ENCODE data around the gene TUBA1B.
"Not testable (repeated sequence)": the region's sequence is repeated elsewhere in the genome, so short reads cannot be mapped to it uniquely, and the experiment has no call there.

Gene TUBA1B

GRCh38 chr12:49138587-49138986 lies 7.4 kb upstream of the TUBA1B start:
- H2BK15ac ChIP-seq (ENCODE audit: low read depth, poor library complexity, severe bottlenecking): no peak overlapping the region
- no peak overlapping the region for H3K27ac ChIP-seq (ENCODE audit: low read length, poor library complexity, severe bottlenecking)
- no peak overlapping the region for H2AFZ ChIP-seq (ENCODE audit: low read depth, low read length)
- H2BK5ac ChIP-seq (ENCODE audit: low read depth, low read length, poor library complexity, severe bottlenecking): no peak overlapping the region
- no peak overlapping the region for H2BK12ac ChIP-seq (ENCODE audit: low read length in 2 of 2)
- H4K91ac ChIP-seq (ENCODE audit: low read length): no peak overlapping the region
- H3K4me1 ChIP-seq (ENCODE audit: control insufficient read depth, insufficient read depth, low read depth, low read length): no peaks in the 10 kb centered on the region
- WGBS: 93% methylated on average over 2 of the region's 2 CpGs
- H3K79me1 ChIP-seq (replicated peaks; ENCODE audit: low read length, poor library complexity, severe bottlenecking): peaks cover under 1% of the 10 kb centered on the region
- no peaks in the 10 kb centered on the region for H3K36me3 ChIP-seq (ENCODE audit: control insufficient read depth in 1 of 2, insufficient read depth in 2 of 2, low read depth in 1 of 2, low read length in 2 of 2)
- H3K14ac ChIP-seq (ENCODE audit: low read length in 2 of 2): no peak overlapping the region
- no peak overlapping the region for H3K4me2 ChIP-seq (ENCODE audit: low read length, poor library complexity, severe bottlenecking)
- no peak overlapping the region for H2AK5ac ChIP-seq (ENCODE audit: low read length, severe bottlenecking)
- no peak overlapping the region for H3K4ac ChIP-seq (ENCODE audit: low read depth in 1 of 2, low read length in 2 of 2)
- no peaks in the 10 kb centered on the region for H3K27me3 ChIP-seq (ENCODE audit: control insufficient read depth in 1 of 2, insufficient read depth in 1 of 2, low read length in 2 of 2)
- H3K9me3 ChIP-seq (ENCODE audit: control insufficient read depth, low read length): no peaks in the 10 kb centered on the region
- no peak overlapping the region for H4K8ac ChIP-seq (ENCODE audit: low read length)
- H3K18ac ChIP-seq (ENCODE audit: low read depth in 1 of 2, low read length in 2 of 2): no peak overlapping the region
- no peak overlapping the region for H2BK120ac ChIP-seq (ENCODE audit: low read depth, low read length)
- H3K9ac ChIP-seq (ENCODE audit: low read length): no peak overlapping the region
- H3K4me3 ChIP-seq (ENCODE audit: insufficient read depth in 1 of 2, low read depth in 1 of 2, low read length in 2 of 2): no peak overlapping the region
- no peak overlapping the region for H3K23ac ChIP-seq (ENCODE audit: low read length in 2 of 2)
- DNase-seq: no peak

GRCh38 chr12:49137476-49137875 lies 6.3 kb upstream of the TUBA1B start:
- Histone ChIP-seq H3K23ac (ENCODE audit: low read length in 2 of 2) (no peak overlapping the region), H2BK5ac (ENCODE audit: low read depth, low read length, poor library complexity, severe bottlenecking) (no peak overlapping the region), H3K36me3 (ENCODE audit: control insufficient read depth in 1 of 2, insufficient read depth in 2 of 2, low read depth in 1 of 2, low read length in 2 of 2) (no peaks in the 10 kb centered on the region), H2BK12ac (ENCODE audit: low read length in 2 of 2) (no peak overlapping the region), H3K4ac (ENCODE audit: low read depth in 1 of 2, low read length in 2 of 2) (no peak overlapping the region), H2BK120ac (ENCODE audit: low read depth, low read length) (no peak overlapping the region), H3K27me3 (ENCODE audit: control insufficient read depth in 1 of 2, insufficient read depth in 1 of 2, low read length in 2 of 2) (no peaks in the 10 kb centered on the region), H3K4me2 (ENCODE audit: low read length, poor library complexity, severe bottlenecking) (no peak overlapping the region), H3K9ac (ENCODE audit: low read length) (no peak overlapping the region), H2AK5ac (ENCODE audit: low read length, severe bottlenecking) (no peak overlapping the region), H2BK15ac (ENCODE audit: low read depth, poor library complexity, severe bottlenecking) (no peak overlapping the region), H2AFZ (ENCODE audit: low read depth, low read length) (no peak overlapping the region), H3K4me1 (ENCODE audit: control insufficient read depth, insufficient read depth, low read depth, low read length) (no peaks in the 10 kb centered on the region), H4K8ac (ENCODE audit: low read length) (no peak overlapping the region), H3K27ac (ENCODE audit: low read length, poor library complexity, severe bottlenecking) (no peak overlapping the region), H3K9me3 (ENCODE audit: control insufficient read depth, low read length) (no peaks in the 10 kb centered on the region), H3K4me3 (ENCODE audit: insufficient read depth in 1 of 2, low read depth in 1 of 2, low read length in 2 of 2) (no peak overlapping the region), H3K14ac (ENCODE audit: low read length in 2 of 2) (no peak overlapping the region), H3K18ac (ENCODE audit: low read depth in 1 of 2, low read length in 2 of 2) (no peak overlapping the region), H3K79me1 (replicated peaks; ENCODE audit: low read length, poor library complexity, severe bottlenecking) (peaks cover 2% of the 10 kb centered on the region), H4K91ac (ENCODE audit: low read length) (no peak overlapping the region)
- WGBS: no CpG with 5 or more reads among the region's 1 CpG
- no peak for DNase-seq

- not testable (repeated sequence) for H3K23ac ChIP-seq (ENCODE audit: low read length in 2 of 2); H3K27ac ChIP-seq (ENCODE audit: low read length, poor library complexity, severe bottlenecking); H2BK5ac ChIP-seq (ENCODE audit: low read depth, low read length, poor library complexity, severe bottlenecking); H2BK120ac ChIP-seq (ENCODE audit: low read depth, low read length); H3K36me3 ChIP-seq (ENCODE audit: control insufficient read depth in 1 of 2, insufficient read depth in 2 of 2, low read depth in 1 of 2, low read length in 2 of 2); H4K8ac ChIP-seq (ENCODE audit: low read length); H3K4me2 ChIP-seq (ENCODE audit: low read length, poor library complexity, severe bottlenecking); H2AFZ ChIP-seq (ENCODE audit: low read depth, low read length); H3K79me1 ChIP-seq (replicated peaks; ENCODE audit: low read length, poor library complexity, severe bottlenecking); H3K9me3 ChIP-seq (ENCODE audit: control insufficient read depth, low read length); H3K4me1 ChIP-seq (ENCODE audit: control insufficient read depth, insufficient read depth, low read depth, low read length); H2BK12ac ChIP-seq (ENCODE audit: low read length in 2 of 2); H3K9ac ChIP-seq (ENCODE audit: low read length); H2BK15ac ChIP-seq (ENCODE audit: low read depth, poor library complexity, severe bottlenecking); H3K4me3 ChIP-seq (ENCODE audit: insufficient read depth in 1 of 2, low read depth in 1 of 2, low read length in 2 of 2); DNase-seq; H2AK5ac ChIP-seq (ENCODE audit: low read length, severe bottlenecking); H3K14ac ChIP-seq (ENCODE audit: low read length in 2 of 2); H4K91ac ChIP-seq (ENCODE audit: low read length); H3K27me3 ChIP-seq (ENCODE audit: control insufficient read depth in 1 of 2, insufficient read depth in 1 of 2, low read length in 2 of 2); H3K4ac ChIP-seq (ENCODE audit: low read depth in 1 of 2, low read length in 2 of 2); H3K18ac ChIP-seq (ENCODE audit: low read depth in 1 of 2, low read length in 2 of 2)
- 100% methylated on average over 1 of the region's 3 CpGs for WGBS
Observed at GRCh38 chr12:49136997-49137396, 5.8 kb upstream of the TUBA1B start.

- Histone ChIP-seq H3K9ac (ENCODE audit: low read length) (peak overlapping the region; percentile 87), H3K27ac (ENCODE audit: low read length, poor library complexity, severe bottlenecking) (no peak overlapping the region), H3K14ac (ENCODE audit: low read length in 2 of 2) (no peak overlapping the region), H2BK120ac (ENCODE audit: low read depth, low read length) (no peak overlapping the region), H3K4me1 (ENCODE audit: control insufficient read depth, insufficient read depth, low read depth, low read length) (peaks cover 6% of the 10 kb centered on the region), H3K27me3 (ENCODE audit: control insufficient read depth in 1 of 2, insufficient read depth in 1 of 2, low read length in 2 of 2) (no peaks in the 10 kb centered on the region), H3K36me3 (ENCODE audit: control insufficient read depth in 1 of 2, insufficient read depth in 2 of 2, low read depth in 1 of 2, low read length in 2 of 2) (peaks cover 9 to 14% of the 10 kb centered on the region in 2 experiments), H4K8ac (ENCODE audit: low read length) (no peak overlapping the region), H3K4me3 (ENCODE audit: insufficient read depth in 1 of 2, low read depth in 1 of 2, low read length in 2 of 2) (peak overlapping the region in 1 of 2 experiments; percentile 85), H3K4ac (ENCODE audit: low read depth in 1 of 2, low read length in 2 of 2) (no peak overlapping the region), H2BK5ac (ENCODE audit: low read depth, low read length, poor library complexity, severe bottlenecking) (no peak overlapping the region), H3K4me2 (ENCODE audit: low read length, poor library complexity, severe bottlenecking) (no peak overlapping the region), H2AFZ (ENCODE audit: low read depth, low read length) (no peak overlapping the region), H2BK15ac (ENCODE audit: low read depth, poor library complexity, severe bottlenecking) (no peak overlapping the region), H3K9me3 (ENCODE audit: control insufficient read depth, low read length) (no peaks in the 10 kb centered on the region), H3K79me1 (replicated peaks; ENCODE audit: low read length, poor library complexity, severe bottlenecking) (peaks cover 2% of the 10 kb centered on the region), H2AK5ac (ENCODE audit: low read length, severe bottlenecking) (no peak overlapping the region), H3K23ac (ENCODE audit: low read length in 2 of 2) (no peak overlapping the region), H2BK12ac (ENCODE audit: low read length in 2 of 2) (no peak overlapping the region), H3K18ac (ENCODE audit: low read depth in 1 of 2, low read length in 2 of 2) (no peak overlapping the region), H4K91ac (ENCODE audit: low read length) (no peak overlapping the region)
- no peak for DNase-seq
- 80% methylated on average over 7 of the region's 10 CpGs for WGBS
Observed at GRCh38 chr12:49133590-49133989, 2.4 kb upstream of the TUBA1B start.
